ENCODE measurements around the gene CACNA2D3. TPM values are rescaled to one million over a fixed set of nuclear protein-coding genes. Genes with fewer than 3 reads are reported as not detected.

Gene CACNA2D3
- total RNA-seq, 2 donors from 2014 or later: 0.97 TPM; not detected in 1

- no peaks in the 10 kb centered on the region for H3K9me3 Mint-ChIP-seq
- no peak overlapping the region for H3K27ac Mint-ChIP-seq
- H3K27me3 Mint-ChIP-seq (ENCODE audit: insufficient read depth): peaks cover 10% of the 10 kb centered on the region
- 95% methylated on average over 2 of the region's 2 CpGs; no CpG with 5 or more reads in 1 of the 2 experiments for WGBS, 2 experiments (ENCODE audit: insufficient coverage in 1 of 2, insufficient read length in 1 of 2)
- Histone ChIP-seq H3K9me3 (ENCODE audit: control insufficient read depth, low read length) (no peaks in the 10 kb centered on the region), H3K27me3 (ENCODE audit: control insufficient read depth, insufficient read depth, low read length, poor library complexity, severe bottlenecking) (peaks cover 4% of the 10 kb centered on the region), H3K27ac (ENCODE audit: low read depth, low read length) (no peak overlapping the region), H3K4me3 (ENCODE audit: low read length) (no peak overlapping the region), H3K9ac (ENCODE audit: extremely low read depth, low read length, poor library complexity, severe bottlenecking) (no peak overlapping the region), H3K36me3 (ENCODE audit: control insufficient read depth, insufficient read depth, low read length) (no peaks in the 10 kb centered on the region), H3K4me1 (ENCODE audit: control insufficient read depth, insufficient read depth, low read length) (no peaks in the 10 kb centered on the region)
- H3K4me1 Mint-ChIP-seq: no peaks in the 10 kb centered on the region
- TF ChIP-seq, protein P1, sequence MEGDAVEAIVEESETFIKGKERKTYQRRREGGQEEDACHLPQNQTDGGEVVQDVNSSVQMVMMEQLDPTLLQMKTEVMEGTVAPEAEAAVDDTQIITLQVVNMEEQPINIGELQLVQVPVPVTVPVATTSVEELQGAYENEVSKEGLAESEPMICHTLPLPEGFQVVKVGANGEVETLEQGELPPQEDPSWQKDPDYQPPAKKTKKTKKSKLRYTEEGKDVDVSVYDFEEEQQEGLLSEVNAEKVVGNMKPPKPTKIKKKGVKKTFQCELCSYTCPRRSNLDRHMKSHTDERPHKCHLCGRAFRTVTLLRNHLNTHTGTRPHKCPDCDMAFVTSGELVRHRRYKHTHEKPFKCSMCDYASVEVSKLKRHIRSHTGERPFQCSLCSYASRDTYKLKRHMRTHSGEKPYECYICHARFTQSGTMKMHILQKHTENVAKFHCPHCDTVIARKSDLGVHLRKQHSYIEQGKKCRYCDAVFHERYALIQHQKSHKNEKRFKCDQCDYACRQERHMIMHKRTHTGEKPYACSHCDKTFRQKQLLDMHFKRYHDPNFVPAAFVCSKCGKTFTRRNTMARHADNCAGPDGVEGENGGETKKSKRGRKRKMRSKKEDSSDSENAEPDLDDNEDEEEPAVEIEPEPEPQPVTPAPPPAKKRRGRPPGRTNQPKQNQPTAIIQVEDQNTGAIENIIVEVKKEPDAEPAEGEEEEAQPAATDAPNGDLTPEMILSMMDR (conservative IDR thresholded peaks at IDR 0.05): no peak
- DNase-seq: no peak
- H3K4me3 Mint-ChIP-seq: no peak overlapping the region
- no peaks in the 10 kb centered on the region for H3K36me3 Mint-ChIP-seq (ENCODE audit: low read depth)
Measured at GRCh38 chr3:54390582-54390981, 268.2 kb downstream of the CACNA2D3 start.

DNA sequence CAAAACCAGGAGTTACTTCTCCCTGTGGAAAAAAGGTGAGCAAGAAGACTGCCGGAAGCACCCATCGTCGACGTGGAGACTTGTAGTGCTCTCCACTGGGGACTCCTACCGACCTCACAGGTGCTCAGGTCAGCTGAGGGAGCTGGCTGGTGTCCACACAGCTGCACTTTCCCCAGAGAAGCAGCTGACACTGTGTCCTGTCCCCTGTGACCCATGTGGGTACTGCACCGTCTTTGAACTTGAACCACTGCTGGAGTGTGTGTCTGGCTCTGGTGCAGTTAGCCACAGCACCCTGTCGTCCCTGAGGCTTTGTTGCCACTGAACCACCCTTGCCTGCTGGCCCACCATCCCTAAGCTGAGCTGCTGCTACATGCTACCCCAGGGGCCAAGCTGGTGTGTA, 270.8 kb downstream of the CACNA2D3 start:
- Histone ChIP-seq H3K4me3 (ENCODE audit: low read length) (no peak overlapping the region), H3K27ac (ENCODE audit: low read depth, low read length) (no peak overlapping the region), H3K4me1 (ENCODE audit: control insufficient read depth, insufficient read depth, low read length) (no peaks in the 10 kb centered on the region), H3K9ac (ENCODE audit: extremely low read depth, low read length, poor library complexity, severe bottlenecking) (no peak overlapping the region), H3K9me3 (ENCODE audit: control insufficient read depth, low read length) (no peaks in the 10 kb centered on the region), H3K36me3 (ENCODE audit: control insufficient read depth, insufficient read depth, low read length) (no peaks in the 10 kb centered on the region), H3K27me3 (ENCODE audit: control insufficient read depth, insufficient read depth, low read length, poor library complexity, severe bottlenecking) (no peaks in the 10 kb centered on the region)
- H3K36me3 Mint-ChIP-seq (ENCODE audit: low read depth): no peaks in the 10 kb centered on the region
- TF ChIP-seq, protein P1 (conservative IDR thresholded peaks at IDR 0.05): no peak
- peaks cover 10% of the 10 kb centered on the region for H3K27me3 Mint-ChIP-seq (ENCODE audit: insufficient read depth)
- H3K27ac Mint-ChIP-seq: no peak overlapping the region
- no peak overlapping the region for H3K4me3 Mint-ChIP-seq
- no peaks in the 10 kb centered on the region for H3K9me3 Mint-ChIP-seq
- 78 to 86% methylated on average over 7 of the region's 7 CpGs for WGBS, 2 experiments (ENCODE audit: insufficient coverage in 1 of 2, insufficient read length in 1 of 2)
- H3K4me1 Mint-ChIP-seq: no peaks in the 10 kb centered on the region
- no peak for DNase-seq

DNA sequence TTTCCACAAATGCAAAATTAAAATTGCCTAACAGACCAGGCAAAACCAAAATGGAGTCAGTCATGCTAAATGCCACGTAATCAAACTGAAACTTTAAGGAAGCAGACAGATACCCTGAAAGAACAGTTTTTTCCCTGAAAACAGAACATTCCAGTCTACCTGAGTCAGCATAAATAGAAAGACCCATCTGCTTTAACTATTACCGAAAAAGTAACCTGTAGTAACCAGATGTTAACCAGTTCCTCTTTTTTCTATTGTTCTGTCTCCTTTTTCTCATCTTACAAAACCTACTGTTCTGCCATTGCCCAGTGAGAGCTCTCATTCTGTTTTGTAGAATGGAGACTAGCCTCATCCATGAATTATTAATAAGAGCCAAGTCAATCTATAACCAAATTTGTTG, 286.0 kb downstream of the CACNA2D3 start:
- Histone ChIP-seq H3K27ac (ENCODE audit: low read depth, low read length) (no peak overlapping the region), H3K9ac (ENCODE audit: extremely low read depth, low read length, poor library complexity, severe bottlenecking) (no peak overlapping the region), H3K9me3 (ENCODE audit: control insufficient read depth, low read length) (no peaks in the 10 kb centered on the region), H3K27me3 (ENCODE audit: control insufficient read depth, insufficient read depth, low read length, poor library complexity, severe bottlenecking) (no peaks in the 10 kb centered on the region), H3K4me3 (ENCODE audit: low read length) (no peak overlapping the region), H3K36me3 (ENCODE audit: control insufficient read depth, insufficient read depth, low read length) (no peaks in the 10 kb centered on the region), H3K4me1 (ENCODE audit: control insufficient read depth, insufficient read depth, low read length) (no peaks in the 10 kb centered on the region)
- H3K27me3 Mint-ChIP-seq (ENCODE audit: insufficient read depth): no peaks in the 10 kb centered on the region
- H3K27ac Mint-ChIP-seq: no peak overlapping the region
- no peak for DNase-seq
- H3K36me3 Mint-ChIP-seq (ENCODE audit: low read depth): no peaks in the 10 kb centered on the region
- TF ChIP-seq, protein P1 (conservative IDR thresholded peaks at IDR 0.05): no peak
- 88 to 92% methylated on average over 2 of the region's 2 CpGs for WGBS, 2 experiments (ENCODE audit: insufficient coverage in 1 of 2, insufficient read length in 1 of 2)
- no peak overlapping the region for H3K4me3 Mint-ChIP-seq
- no peaks in the 10 kb centered on the region for H3K4me1 Mint-ChIP-seq
- no peaks in the 10 kb centered on the region for H3K9me3 Mint-ChIP-seq

All from endodermal cell (in vitro differentiated cells).